ENCODE measurements around the gene SH2D7.

DNA sequence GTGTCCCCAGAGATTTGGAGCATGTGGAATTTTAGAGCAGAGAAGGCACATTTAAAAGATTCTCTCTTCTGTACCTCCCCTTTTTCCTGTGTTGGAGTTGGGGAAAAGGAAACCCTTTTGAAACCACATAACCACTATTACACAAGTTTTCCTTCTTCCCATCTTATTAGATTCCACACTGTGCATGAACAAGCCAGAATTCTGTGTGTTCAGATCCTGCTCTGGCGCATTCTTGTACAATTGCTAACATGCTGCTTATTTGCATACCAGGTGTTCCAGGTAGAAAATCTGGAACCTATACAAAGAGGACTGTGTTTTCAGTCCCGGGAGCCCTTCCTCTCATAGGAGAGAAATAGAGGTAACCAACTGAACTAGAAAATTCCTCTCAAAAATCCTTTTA lies 41.4 kb downstream of the SH2D7 start:
- TF ChIP-seq, protein P1, sequence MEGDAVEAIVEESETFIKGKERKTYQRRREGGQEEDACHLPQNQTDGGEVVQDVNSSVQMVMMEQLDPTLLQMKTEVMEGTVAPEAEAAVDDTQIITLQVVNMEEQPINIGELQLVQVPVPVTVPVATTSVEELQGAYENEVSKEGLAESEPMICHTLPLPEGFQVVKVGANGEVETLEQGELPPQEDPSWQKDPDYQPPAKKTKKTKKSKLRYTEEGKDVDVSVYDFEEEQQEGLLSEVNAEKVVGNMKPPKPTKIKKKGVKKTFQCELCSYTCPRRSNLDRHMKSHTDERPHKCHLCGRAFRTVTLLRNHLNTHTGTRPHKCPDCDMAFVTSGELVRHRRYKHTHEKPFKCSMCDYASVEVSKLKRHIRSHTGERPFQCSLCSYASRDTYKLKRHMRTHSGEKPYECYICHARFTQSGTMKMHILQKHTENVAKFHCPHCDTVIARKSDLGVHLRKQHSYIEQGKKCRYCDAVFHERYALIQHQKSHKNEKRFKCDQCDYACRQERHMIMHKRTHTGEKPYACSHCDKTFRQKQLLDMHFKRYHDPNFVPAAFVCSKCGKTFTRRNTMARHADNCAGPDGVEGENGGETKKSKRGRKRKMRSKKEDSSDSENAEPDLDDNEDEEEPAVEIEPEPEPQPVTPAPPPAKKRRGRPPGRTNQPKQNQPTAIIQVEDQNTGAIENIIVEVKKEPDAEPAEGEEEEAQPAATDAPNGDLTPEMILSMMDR (IDR thresholded peaks at IDR 0.05): no peak
- no peak for TF ChIP-seq EZH2 (IDR thresholded peaks at IDR 0.05; ENCODE audit: borderline replicate concordance, insufficient read depth, low read depth, low read length, poor library complexity, severe bottlenecking)

Data from B cell (primary cell).